ENCODE measurements around the gene UBL7.
"Not testable (repeated sequence)": the region's sequence is repeated elsewhere in the genome, so short reads cannot be mapped to it uniquely, and the experiment has no call there.

The UBL7 gene

DNA sequence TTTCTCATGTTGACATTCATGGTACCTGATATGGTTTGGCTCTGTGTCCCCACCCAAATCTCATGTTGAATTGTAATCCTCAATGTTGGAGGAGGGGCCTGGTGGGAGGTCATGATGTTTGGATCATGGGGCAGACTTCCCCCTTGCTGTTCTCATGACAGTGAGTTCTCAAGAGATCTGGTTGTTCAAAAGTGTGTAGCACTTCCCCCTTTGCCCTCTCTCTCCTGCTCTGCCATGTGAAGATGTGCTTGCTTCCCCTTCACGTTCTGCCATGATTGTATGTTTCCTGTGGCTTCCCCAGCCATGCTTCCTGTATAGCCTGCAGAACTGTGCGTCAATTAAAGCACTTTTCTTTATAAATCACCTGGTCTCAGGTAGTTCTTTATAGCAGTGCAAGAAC, 3.3 kb upstream of the UBL7 start:
- DNase-seq (ENCODE audit: extremely low read depth in 1 of 2, low read depth in 1 of 2), result no peak

DNA sequence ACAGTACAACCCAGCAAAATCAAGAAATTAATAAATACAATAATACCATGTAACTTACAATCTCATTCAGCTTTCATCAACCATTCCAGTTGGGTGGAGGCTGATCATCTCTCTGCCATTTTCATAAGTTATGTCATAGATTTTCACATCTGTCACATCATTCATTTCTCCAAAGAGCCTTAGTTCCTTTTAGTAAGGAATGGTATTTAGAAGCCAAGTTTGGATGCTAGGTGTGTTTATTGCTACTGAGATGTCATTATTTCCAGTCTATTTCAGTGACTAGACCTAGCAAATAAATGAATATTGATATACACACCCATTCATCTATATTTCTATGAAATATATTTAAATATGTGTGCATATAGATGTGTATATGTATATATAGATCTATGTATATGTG, 2.7 kb upstream of the UBL7 start:
- DNase-seq (ENCODE audit: extremely low read depth in 1 of 2, low read depth in 1 of 2), result no peak

DNA sequence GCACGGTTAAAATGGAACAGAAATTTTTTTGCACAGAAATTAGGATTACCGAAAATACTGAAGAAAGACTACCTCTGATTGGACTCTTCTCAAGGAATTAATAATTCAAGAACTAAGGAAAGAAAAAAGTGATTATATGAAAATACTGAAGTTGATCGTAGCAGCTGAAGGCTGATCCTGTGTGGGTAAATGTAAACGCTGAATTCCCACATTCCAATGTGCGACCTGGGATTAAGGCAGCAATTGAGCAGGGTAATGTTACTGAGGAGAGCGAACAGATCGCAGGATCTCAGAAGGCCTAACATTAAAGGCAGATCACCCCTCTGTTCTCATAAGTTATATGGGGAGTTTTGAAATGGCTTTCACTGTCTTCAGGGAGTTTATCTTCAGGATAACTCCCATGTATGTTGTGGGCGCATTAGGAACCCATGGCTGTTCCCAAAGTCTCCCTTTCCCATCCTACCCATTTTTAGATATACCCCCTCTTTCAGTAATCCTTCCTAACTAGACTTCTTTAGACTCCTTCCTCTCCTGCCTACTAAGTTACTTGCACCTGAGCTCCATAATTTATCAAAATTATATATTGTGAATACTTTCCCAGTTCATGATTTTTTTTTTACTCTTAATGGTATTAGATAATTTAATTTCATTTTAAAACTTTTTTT, 1.0 kb upstream of the UBL7 start:
- no peak for DNase-seq (ENCODE audit: extremely low read depth in 1 of 2, low read depth in 1 of 2)

DNA sequence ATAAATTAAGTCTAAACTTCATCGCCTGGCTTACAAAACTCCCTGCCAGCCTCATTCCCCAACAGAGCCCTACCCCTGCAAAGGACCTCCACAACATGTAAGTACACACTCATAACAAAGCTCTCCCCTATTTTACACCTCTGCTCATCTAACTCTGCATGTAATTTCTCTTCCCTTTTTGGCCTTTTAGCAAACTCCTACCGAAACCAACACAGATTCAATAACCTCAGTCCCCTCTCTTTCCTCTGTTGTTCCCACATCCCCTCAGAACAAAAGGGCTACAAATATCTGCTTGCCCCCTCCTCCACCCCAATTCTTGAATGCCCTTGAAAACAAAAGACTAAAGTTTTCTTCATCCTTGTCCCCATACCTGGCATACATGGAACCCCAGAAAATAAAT, 662 bp downstream of the UBL7 start:
- DNase-seq (ENCODE audit: extremely low read depth in 1 of 2, low read depth in 1 of 2), result no peak

DNA sequence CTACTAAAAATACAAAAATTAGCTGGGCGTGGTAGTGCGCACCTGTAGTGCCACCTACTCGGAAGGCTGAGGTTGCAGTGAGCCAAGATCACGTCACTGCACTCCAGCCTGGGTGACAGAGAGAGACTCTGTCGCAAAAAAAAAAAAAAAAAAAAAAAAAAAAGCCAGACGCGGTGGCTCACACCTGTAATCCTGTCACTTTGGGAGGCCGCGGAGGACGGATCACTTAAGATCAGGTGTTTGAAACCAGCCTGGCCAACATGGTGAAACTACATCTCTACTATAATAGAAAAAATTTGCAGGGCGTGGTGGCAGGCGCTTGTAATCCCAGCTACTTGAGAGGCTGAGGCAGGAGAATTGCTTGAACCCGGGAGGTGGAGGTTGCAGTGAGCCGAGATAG, 1.2 kb downstream of the UBL7 start:
- DNase-seq (ENCODE audit: extremely low read depth in 1 of 2, low read depth in 1 of 2), result not testable (repeated sequence)

DNA sequence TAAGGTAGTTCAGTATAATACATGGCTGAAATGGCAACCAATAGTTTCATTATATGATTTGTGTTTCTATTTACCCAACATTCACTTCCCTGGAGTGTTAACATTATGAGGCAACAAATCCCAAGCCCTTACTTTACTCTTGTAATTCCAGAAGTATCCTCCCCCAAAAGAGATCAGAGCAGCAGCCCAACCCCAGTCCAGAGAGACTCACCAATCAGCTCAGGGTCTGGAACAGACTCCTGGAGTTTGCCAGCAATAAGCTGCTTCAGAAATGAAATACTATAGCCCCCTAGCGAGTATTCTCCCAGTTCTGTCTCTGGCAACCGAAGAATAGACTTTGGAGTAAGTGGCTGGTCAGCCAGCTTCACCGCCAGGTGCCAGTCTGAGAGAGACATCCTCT, 2.5 kb downstream of the UBL7 start:
- no peak for DNase-seq (ENCODE audit: extremely low read depth in 1 of 2, low read depth in 1 of 2)

DNA sequence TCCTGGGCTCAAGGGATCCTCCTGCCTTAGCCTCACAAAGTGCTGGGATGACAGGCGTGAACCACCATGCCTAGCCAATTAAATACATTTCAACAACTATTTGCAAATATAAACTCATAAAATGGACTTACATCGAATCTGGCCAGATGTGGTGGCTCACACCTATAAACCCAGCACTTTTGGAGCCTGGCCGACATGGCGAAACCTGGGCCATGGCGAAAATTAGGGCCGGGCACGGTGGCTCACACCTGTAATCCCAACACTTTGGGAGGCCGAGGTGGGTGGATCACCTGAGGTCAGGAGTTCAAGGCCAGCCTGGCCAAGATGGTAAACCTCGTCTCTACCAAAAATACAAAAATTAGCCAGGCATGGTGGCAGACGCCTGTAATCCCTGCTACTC, 3.9 kb downstream of the UBL7 start:
- DNase-seq (ENCODE audit: extremely low read depth in 1 of 2, low read depth in 1 of 2), result not testable (repeated sequence)

DNA sequence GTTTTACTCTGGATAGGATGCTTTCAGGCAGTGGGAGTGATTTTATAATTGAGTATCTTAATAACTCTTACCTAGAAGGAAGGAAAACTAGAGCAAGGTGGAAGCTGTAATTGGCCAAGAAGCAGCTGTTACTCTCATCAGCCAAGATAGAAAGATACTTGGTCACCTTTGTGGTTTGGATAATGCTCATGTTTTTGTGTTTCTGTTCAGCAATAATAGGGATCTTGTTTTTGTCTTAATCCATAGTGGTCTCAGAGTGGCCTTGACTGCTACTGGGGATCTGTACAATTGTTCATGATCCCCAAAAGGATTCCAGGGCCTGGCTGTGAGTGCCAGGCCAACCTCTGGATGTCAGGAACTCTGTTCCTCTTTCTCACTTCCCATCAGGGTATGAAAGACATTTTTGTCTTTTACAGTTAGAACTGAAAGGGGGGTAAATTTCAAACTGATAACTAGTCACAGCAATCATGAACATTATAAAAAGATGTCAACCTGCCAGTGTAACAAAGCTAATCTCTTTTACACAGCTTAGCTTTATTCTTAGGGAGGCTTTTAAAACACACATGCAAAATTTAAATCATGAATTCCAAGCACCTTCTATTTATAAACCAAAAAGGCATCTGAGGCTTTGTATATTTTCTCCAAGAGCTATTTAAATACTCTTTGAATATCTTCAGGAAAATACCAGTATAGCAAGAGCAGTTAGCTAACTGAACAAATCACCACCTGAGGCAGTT, 6.0 kb downstream of the UBL7 start:
- DNase-seq (ENCODE audit: extremely low read depth in 1 of 2, low read depth in 1 of 2), result no peak

DNA sequence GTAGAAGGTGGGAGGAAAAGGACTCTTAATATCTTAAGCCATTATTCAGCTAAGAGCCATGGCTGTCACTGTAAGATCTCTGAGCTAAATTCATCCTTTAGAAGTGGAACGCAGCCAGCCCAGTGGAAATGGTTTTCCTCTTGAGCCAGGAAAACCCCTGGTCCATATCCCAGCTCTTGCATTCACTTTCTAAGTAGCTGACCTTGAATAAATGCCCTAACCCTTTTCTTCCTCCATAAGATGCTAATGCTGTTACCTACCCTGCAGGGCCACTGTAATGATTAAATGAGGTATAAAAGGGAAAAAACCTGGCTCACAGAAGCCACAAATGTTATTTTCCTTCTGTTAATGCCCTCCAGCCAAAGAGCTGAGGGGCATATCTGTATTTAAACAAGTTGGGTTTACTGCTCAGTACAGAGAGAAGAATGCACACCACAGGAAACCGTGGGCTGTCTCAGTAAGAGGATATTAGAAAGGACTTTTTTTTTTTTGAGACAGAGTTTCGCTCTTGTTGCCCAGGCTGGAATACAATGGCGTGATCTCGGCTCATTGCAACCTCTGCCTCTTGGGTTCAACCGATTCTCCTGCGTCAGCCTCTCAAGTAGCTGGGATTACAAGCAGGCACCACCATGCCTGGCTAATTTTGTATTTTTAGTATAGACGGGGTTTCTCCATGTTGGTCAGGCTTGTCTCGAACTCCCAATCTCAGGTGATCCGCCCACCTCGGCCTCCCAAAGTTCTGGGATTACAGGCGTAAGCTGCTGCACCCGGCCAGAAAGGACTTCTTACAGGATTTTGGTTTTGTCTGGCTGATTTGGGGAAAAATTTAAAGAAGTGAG, 6.8 kb downstream of the UBL7 start:
- no peak for DNase-seq (ENCODE audit: extremely low read depth in 1 of 2, low read depth in 1 of 2)

DNA sequence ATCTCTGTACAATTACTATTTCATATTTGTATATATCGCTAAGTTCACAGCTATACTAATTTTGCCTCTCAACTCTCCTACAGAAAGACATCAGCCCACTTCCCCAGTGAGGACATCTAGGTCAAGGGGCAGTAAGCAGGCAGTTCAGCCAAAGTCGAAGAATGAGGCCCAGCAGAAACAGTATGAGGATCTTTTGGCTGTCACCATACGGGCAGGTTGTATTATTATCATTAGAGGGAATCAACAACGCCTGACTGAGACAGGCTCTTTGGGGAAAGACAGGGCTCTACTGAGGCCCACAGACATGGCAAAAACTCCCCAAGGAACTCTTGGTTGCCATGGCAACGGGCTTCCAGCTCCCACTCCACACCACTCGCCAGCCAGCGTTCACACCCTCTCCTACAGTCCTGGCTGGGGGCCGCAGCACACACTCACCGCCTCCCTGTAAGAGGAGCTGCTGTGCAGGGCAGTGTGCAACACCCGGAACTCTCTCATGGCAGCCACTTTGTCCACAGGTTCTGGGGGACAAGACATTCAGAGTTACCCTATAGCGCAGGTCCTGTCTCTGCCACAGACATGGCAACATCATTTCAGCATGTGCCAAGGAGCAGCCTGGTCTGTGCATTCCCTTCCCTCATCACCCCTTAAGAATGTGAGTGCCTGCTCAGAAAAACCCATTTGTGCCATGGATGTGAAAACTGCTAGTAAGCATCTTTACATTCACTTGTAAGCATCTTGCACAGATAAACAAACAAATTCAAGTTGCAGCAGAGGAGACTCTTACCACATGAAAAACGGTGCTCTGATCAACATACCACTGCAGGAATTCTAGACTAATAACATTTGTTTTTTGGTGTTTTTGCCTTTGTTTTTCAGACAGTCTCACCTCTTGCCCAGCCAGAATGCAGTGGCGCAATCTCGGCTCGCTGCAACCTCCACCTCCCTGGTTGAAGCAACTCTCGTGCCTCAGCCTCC, 8.8 kb downstream of the UBL7 start:
- no peak for DNase-seq (ENCODE audit: extremely low read depth in 1 of 2, low read depth in 1 of 2)

DNA sequence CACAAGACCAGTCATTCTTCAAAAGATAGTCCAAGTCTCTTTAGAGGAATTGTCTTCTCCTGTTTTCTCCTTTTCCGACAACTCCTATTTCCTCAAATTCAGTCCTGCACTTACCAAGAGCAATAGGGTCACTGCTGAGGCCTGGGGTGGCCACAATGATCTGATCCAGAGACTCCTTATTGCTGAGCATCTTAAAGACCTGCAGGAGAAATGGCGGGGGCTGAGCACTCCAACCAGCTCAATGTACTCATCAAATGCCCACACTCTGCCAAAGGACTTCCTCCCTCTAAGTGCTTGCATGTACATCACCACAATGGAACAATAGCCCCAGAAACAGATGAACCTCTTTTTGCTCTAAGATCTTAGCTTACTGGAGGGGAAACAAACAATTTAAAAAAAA, 9.6 kb downstream of the UBL7 start:
- DNase-seq (ENCODE audit: extremely low read depth in 1 of 2, low read depth in 1 of 2), result no peak

DNA sequence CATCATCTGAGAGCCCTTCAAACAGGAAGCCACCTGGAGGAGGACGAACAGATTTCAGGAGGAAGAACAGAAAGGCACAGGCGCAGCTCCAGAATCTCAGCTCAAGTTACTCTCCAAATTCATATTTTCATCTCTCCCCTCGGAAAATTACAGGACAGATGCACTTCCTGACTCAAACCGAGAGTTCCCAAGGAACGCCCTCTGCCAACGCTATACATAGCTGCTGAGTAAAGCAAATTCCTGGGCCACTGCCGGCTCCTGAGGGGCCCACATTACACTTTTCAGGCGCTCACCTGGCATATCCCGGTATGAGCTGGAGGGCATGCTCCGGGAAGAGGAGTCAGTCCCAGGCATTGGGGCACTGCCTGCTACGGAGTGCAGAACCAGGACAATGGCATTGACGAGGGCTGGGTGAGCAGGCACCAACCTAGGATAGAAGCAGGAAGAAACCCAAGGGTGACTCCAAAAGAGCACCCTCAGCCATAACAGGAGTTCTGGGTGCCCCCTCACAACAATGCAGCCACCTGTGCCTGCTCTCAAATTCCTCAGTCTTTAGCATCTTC, 11.2 kb downstream of the UBL7 start:
- DNase-seq (ENCODE audit: extremely low read depth in 1 of 2, low read depth in 1 of 2), result no peak

DNA sequence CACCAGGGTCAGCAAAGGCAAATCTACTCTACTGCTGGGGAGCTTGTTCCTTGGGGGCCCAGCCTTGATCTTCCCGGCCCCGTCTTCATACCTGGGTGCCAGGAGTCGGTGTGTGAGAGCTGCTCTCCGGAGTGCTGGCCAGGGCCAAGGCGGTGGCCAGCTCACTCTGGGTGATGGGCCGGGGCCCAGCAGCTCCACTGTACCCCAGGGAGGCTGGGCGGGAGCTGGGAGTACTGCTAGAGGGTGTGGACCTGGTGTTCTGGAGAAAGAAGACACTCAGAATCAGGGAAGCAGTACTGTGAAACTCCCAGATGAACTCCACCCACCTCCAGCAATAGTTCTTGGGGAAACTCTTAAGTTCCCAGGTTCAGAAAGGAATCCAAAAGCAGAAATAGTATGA, 11.9 kb downstream of the UBL7 start:
- no peak for DNase-seq (ENCODE audit: extremely low read depth in 1 of 2, low read depth in 1 of 2)

DNA sequence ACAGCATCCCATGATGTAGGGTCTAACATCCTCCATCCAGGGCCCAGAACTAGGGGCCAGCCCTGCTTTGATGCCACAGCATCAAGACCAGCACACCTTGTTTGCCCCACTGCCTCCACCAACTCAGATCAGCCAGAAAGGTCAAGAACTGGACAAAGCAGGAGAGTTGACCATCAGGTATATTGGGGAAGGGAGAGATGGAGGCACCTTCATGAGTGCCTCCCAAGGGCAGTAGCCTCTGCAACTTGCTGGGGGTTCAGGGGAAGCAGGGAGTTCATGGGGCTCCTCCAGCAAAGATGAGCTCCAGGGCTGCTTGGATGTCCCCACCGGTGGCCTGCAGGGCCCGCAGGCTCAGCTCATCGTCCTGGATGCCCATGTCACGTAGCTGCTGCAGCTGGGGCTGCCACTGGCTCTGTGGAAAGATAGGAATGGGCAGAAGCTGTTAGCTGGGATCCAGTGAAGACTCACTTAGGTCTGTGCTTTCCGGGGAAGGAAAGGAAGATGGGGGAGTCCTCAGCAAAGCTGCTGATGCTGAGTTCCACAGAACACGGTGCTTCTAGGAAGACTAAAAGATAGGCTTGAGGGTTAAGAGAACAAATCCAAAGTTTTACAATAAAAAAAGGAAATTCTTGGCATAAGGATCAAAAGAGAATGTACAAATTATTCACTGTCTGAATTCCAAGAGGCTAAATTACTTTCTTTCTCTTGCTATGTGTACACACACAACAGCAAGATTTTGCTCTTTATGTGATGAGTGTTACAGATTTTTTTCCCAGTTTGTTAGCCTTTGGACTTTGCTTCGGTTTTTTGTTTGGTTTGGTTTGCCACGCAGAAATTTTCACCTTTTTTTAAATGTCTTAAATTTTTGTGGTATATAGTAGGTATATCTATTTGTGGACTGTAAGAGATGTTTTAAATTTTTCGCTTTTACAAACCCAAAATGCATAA, 14.9 kb downstream of the UBL7 start:
- no peak for DNase-seq (ENCODE audit: extremely low read depth in 1 of 2, low read depth in 1 of 2)

DNA sequence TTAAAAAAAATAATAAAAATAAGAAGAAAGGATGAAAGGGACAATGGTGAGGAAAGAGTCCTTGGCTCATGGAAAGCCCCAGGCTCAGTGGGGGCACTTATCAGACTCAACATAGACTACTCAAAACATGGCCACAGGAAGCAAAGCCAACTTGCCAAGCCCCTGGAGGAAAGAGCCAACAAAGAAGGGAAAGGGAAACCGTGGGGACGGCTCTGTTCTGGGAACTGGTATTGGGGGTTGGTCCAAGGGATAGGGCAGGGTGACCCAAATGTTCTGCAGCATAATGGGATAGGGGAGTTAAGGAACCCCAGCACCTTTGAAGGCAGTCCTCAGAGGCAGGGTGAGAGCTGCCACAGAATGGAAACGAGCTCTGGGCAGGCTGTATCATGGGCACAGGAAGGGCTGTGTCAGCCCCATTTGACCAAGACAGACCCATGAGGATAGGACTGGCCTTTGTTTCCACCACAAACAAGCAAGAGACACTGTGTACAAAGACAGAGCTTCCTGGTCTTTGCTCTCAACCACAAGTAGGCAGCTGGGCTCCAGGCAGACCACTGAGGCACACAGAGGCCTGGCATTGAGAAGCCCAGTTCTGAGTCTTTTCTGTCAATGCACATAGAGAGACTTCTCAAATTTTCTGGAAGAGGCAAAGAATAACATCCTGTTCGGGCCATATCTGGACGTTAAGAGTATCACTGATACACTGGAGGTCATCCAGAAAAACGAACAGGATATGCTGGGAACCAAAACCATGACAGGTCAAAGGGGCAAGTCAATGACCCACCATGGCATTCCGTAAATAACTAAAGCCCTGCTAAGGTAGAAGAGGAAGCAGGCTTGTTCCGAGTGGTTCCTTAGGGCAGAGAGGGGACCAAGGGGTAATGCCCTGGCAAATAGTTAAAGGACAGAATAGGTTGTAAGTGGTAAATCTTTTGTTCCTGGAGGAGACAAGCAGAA, 16.6 kb downstream of the UBL7 start:
- no peak for DNase-seq (ENCODE audit: extremely low read depth in 1 of 2, low read depth in 1 of 2)

DNA sequence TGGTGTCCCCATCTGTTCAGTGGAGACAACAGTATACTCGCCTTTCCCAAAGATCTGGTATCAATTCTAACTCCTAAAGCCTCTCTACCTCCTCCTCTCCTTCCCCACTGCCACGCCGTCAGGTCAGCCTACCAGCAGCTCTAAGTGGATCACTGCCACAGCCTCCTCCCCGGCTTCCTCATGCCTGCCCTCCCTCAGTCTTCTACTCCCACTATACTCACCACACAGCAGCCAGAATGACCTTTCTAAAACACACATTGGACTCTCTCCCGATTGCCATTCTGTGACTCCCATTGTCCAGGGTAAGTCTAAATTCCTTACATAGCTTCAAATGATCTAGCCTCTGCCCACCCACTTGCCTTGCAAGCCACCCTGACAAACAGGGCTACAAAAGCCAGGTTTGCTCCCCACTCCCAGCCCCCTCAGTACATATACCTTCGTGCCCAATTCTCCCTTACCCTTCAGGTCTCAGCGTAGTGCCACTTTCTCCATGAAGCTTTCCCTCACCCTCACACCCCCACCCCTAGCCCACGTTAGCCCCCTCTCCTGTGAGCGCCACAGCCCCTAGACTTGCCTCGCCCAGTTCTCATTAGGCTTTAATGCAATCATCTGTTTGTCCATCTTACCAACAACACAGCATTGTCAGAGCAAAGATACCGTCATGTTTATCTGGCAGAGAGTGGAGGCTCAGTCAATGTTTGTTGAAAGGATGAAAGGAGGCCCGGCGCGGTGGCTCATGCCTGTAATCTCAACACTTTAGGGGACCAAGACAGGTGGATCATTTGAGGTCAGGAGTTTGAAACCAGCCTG, 17.7 kb downstream of the UBL7 start:
- DNase-seq (ENCODE audit: extremely low read depth in 1 of 2, low read depth in 1 of 2), result no peak

DNA sequence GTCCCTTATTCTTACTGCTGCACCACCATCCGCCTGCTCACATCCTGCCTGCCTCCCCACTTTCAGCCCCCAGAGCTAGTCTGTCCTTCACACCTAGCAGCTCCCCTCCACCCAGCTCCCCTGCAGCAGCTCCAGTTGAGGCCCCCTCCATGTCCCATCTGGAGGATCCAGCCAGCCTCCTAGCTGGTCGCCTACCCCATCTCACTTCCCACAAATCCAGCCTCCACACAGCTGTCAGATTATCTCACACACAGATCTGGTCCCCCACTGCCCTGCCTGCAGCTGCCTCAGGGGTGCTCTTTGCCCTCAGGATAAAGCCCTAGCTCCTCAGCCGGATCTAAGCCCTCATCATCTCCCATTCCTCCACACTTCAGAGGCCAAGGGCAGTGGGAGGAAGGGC, 18.4 kb downstream of the UBL7 start:
- no peak for DNase-seq (ENCODE audit: extremely low read depth in 1 of 2, low read depth in 1 of 2)

Data from activated CD8-positive, alpha-beta memory T cell treated with anti-CD3 and anti-CD28 coated beads for 1 hour (primary cell).